HepG2 (cell line): ENCODE measurements around the gene CDYL. TPM values are rescaled to one million over a fixed set of nuclear protein-coding genes. Genes with fewer than 3 reads are reported as not detected.

ENCODE experiments used
- ATAC-seq: fragments of 200-7000 bp; cut with Tn5 transposase; 3 replicates; pipeline ENCODE4 v1.9.1; 2020; ENCODE audit warnings: mild to moderate bottlenecking, moderate library complexity
- BruUV-seq: library from RNA; stranded (reverse); fragments of 400-500 nt; replicated peaks from 2 replicates; lab custom pipeline; 2021; lab: Mats Ljungman, UMichigan
- CTCF ChIA-PET: fragments of 300-600 bp; formaldehyde crosslinking; extraction: SDS; loops from one replicate; lab custom pipeline; 2021; ENCODE audit warnings: low total read pairs, inconsistent platforms, low intra/inter-chr PET ratio; lab: Yijun Ruan, JAX
- POLR2A ChIA-PET: fragments of 350-600 bp; sonication (Branson Sonifier 250); formaldehyde crosslinking; loops from one replicate; lab custom pipeline; 2020; ENCODE audit warnings: antibody characterized with exemption, inconsistent platforms; lab: Yijun Ruan, JAX
- DNase-seq: peaks from one replicate; pipeline ENCODE4 v3.0.0-alpha.2; 2015; ENCODE audit warnings: low spot score
- FAIRE-seq: peaks from 3 replicates; lab custom pipeline; 2011; peaks lifted over from hg19 to GRCh38; lab: Jason Lieb, UNC
- H2AFZ ChIP-seq: one replicate; pipeline ENCODE4 v1.6.1; 2011; ENCODE audit warnings: low read length, inconsistent platforms
- H3K27ac ChIP-seq: fragments of 300-600 bp; 3 replicates; pipeline ENCODE4 v1.8.0; 2011; ENCODE audit warnings: mixed run types, mild to moderate bottlenecking, mixed read lengths, low read length, inconsistent platforms; ENCODE audit not compliant: insufficient read depth; ENCODE audit errors: extremely low read length
- H3K27me3 ChIP-seq, 2 experiments: fragments of 200-600 bp in 1 of 2; 2 replicates in 1 of 2; 3 replicates in 1 of 2; pipeline versions ENCODE4 v1.6.0 to v1.8.0; 2011; ENCODE audit warnings: low read length in 2 of 2, mild to moderate bottlenecking in 2 of 2, moderate library complexity in 2 of 2, inconsistent platforms in 1 of 2; ENCODE audit not compliant: insufficient read depth in 2 of 2, control insufficient read depth in 1 of 2
- H3K36me3 ChIP-seq, 2 experiments: fragments of 200-600 bp in 1 of 2; replicated peaks in 1 of 2; 2 replicates in 1 of 2; 3 replicates in 1 of 2; pipeline versions ENCODE4 v1.5.1 to v1.8.0; 2011; ENCODE audit warnings: low read length in 2 of 2, inconsistent platforms in 1 of 2; ENCODE audit not compliant: insufficient read depth in 2 of 2, control insufficient read depth in 1 of 2
- H3K4me1 ChIP-seq: 2 replicates; pipeline ENCODE4 v1.5.1; 2012; ENCODE audit warnings: low read length, inconsistent platforms; ENCODE audit not compliant: insufficient read depth
- H3K4me2 ChIP-seq: 2 replicates; pipeline ENCODE4 v1.6.0; 2011; ENCODE audit warnings: low read depth, low read length, inconsistent platforms
- H3K4me3 ChIP-seq, 3 experiments: fragments of 200-600 bp in 1 of 3; sonication (generic), shearing (Covaris generic) in 1 of 3; replicated peaks in 1 of 3; 2 replicates each; pipeline ENCODE4 v1.5.1; 2011 to 2016; ENCODE audit warnings: low read length in 3 of 3, inconsistent platforms in 2 of 3, low read depth in 2 of 3, mild to moderate bottlenecking in 2 of 3, control low read depth in 1 of 3, mixed read lengths in 1 of 3; ENCODE audit not compliant: insufficient read depth in 1 of 3
- H3K79me2 ChIP-seq: one replicate; pipeline ENCODE4 v1.6.1; 2011; ENCODE audit warnings: low read length, inconsistent platforms; ENCODE audit not compliant: insufficient read depth
- H3K9ac ChIP-seq: 2 replicates; pipeline ENCODE4 v1.6.0; 2011; ENCODE audit warnings: mild to moderate bottlenecking, low read depth, low read length, inconsistent platforms; ENCODE audit not compliant: insufficient read depth
- H3K9me3 ChIP-seq: 2 replicates; pipeline ENCODE4 v1.5.1; 2012; ENCODE audit warnings: mild to moderate bottlenecking, low read length
- H4K20me1 ChIP-seq: 2 replicates; pipeline ENCODE4 v1.6.0; 2011; ENCODE audit warnings: inconsistent platforms, mild to moderate bottlenecking, low read length, moderate library complexity; ENCODE audit not compliant: insufficient read depth
- CCAR2 ChIP-seq: fragments of 200-400 bp; formaldehyde crosslinking; optimal IDR thresholded peaks from 2 replicates; pipeline ENCODE3; 2018; ENCODE audit warnings: low read depth, mild to moderate bottlenecking, low read length, moderate library complexity
- ETS1 ChIP-seq: sonication (generic); formaldehyde crosslinking; IDR thresholded peaks from 2 replicates; pipeline ENCODE4 v1.4.0; 2020; ENCODE audit warnings: missing genetic modification reagents
- KDM2A ChIP-seq: sonication (generic); formaldehyde crosslinking; IDR thresholded peaks from 2 replicates; pipeline ENCODE4 v1.4.0; 2020; ENCODE audit warnings: low read depth, missing genetic modification reagents, borderline replicate concordance
- KLF12 ChIP-seq: sonication (generic); formaldehyde crosslinking; IDR thresholded peaks from 2 replicates; pipeline ENCODE4 v1.4.0; 2020; ENCODE audit warnings: missing genetic modification reagents, borderline replicate concordance
- MIXL1 ChIP-seq: IDR thresholded peaks from 2 replicates; pipeline ENCODE4 v1.6.1; 2016
- MYC ChIP-seq: sonication (generic); formaldehyde crosslinking; IDR thresholded peaks from 2 replicates; pipeline ENCODE4 v1.9.0; 2021; ENCODE audit warnings: missing genetic modification reagents, borderline replicate concordance
- MZF1 ChIP-seq: sonication (generic); formaldehyde crosslinking; IDR thresholded peaks from 2 replicates; pipeline ENCODE4 v1.8.1; 2023; ENCODE audit warnings: mild to moderate bottlenecking, missing genetic modification reagents, borderline replicate concordance
- SSRP1 ChIP-seq: IDR thresholded peaks from 2 replicates; pipeline ENCODE4 v1.6.1; 2016; ENCODE audit warnings: control low read depth
- ZFP41 ChIP-seq: sonication (generic); formaldehyde crosslinking; IDR thresholded peaks from 2 replicates; pipeline ENCODE4 v1.4.0; 2020; ENCODE audit warnings: mild to moderate bottlenecking, missing genetic modification reagents, borderline replicate concordance
- ZNF17 ChIP-seq: sonication (generic); formaldehyde crosslinking; IDR thresholded peaks from 2 replicates; pipeline ENCODE4 v1.5.0; 2020; ENCODE audit warnings: mild to moderate bottlenecking, missing genetic modification reagents
- ZNF576 ChIP-seq: sonication (generic); formaldehyde crosslinking; IDR thresholded peaks from 2 replicates; pipeline ENCODE4 v1.4.0; 2020; ENCODE audit warnings: mild to moderate bottlenecking, missing genetic modification reagents
- ZNF678 ChIP-seq: sonication (generic); formaldehyde crosslinking; IDR thresholded peaks from 2 replicates; pipeline ENCODE4 v1.4.0; 2020; ENCODE audit warnings: mild to moderate bottlenecking, missing genetic modification reagents
- ZNF790 ChIP-seq: sonication (generic); formaldehyde crosslinking; IDR thresholded peaks from 2 replicates; pipeline ENCODE4 v1.8.0; 2022; ENCODE audit warnings: missing genetic modification reagents, mild to moderate bottlenecking, borderline replicate concordance
- WGBS: methylation state at CpG from one replicate; pipeline ENCODE4 v1.1.6; 2017; ENCODE audit warnings: low lambda C conversion rate; 5-methylcytosine and 5-hydroxymethylcytosine counted together
- in situ Hi-C: cut with HindIII; loops from 2 replicates; pipeline ENCODE4 v1.10.0; 2017; ENCODE audit warnings: low pct_unique_long_range_greater_than_20kb; ENCODE audit not compliant: extremely low pct_ligation_motif_present
- intact Hi-C: fragments of 100-400 bp; cut with micrococcal nuclease; formaldehyde crosslinking; loops from one replicate; pipeline ENCODE4 v1.10.0; 2022; ENCODE audit not compliant: unreplicated experiment
- polyA plus RNA-seq, 8 experiments: library from polyadenylated mRNA; depleted of rRNA in 3 of 8; stranded (reverse) in 7 of 8; unstranded in 1 of 8; fragments of >200 nt; fragmentation: Illumina TruSeq in 4 of 8; extraction: Trizol in 4 of 8; gene quantifications; 2 replicates each; pipeline versions ENCODE4 v1.2.1 to v1.2.3, GENCODE V29; 2011 to 2016; ENCODE audit warnings: low read depth in 4 of 8, missing spikeins in 1 of 8, mixed read lengths in 1 of 8; ENCODE audit not compliant: insufficient read depth in 1 of 8
- total RNA-seq, 5 experiments: library from RNA; depleted of rRNA; stranded (reverse); fragments of >200 nt; fragmentation: Illumina TruSeq; extraction: Trizol; gene quantifications; 2 replicates each; pipeline ENCODE4 v1.2.3, GENCODE V29; 2016; ENCODE audit warnings: low read depth in 1 of 5

CDYL gene
- total and polyA plus RNA-seq, 2 of the 13 experiments (the other 11 are each of a cell fraction or from before 2014, with no cell fraction given), result 22.8 to 105 TPM

DNA sequence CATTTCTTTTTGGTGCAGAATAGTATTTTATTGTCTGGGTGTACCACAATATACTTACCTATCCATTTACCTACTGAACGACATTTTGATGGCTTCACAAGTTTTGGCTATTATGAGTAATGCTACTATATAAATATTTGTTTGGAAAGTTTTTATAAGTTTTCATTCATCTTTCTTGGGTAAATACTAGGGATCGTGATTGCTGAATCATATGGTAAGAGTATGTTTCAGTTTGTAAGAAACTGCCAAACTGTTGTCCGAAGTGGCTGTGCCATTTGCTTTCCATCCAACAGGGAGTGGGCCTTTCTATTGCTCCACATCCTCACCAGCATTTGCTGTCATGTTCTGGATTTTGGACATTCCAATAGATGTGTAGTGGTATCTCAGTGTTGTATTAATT lies 104.2 kb downstream of the CDYL start:
- intact Hi-C loops, result no loop called here
- Histone ChIP-seq H3K9me3 (no peaks in the 10 kb centered on the region), H3K36me3 (no peaks in the 10 kb centered on the region), H3K4me1 (peaks cover 14% of the 10 kb centered on the region), H3K9ac (no peak overlapping the region), H2AFZ (no peak overlapping the region), H3K4me3 (no peak overlapping the region), H3K27me3 (no peaks in the 10 kb centered on the region), H3K4me2 (no peak overlapping the region), H4K20me1 (peaks cover 8% of the 10 kb centered on the region; the same call in 1 of the 2 replicates), H3K79me2 (peaks cover 57% of the 10 kb centered on the region), H3K27ac (no peak overlapping the region)
- no peak for TF ChIP-seq ETS1
- no peak for TF ChIP-seq KLF12
- no peak for TF ChIP-seq MYC (CRISPR knock-in tag)
- no peak for TF ChIP-seq ZNF790 (CRISPR knock-in tag)
- no peak for TF ChIP-seq ZFP41 (CRISPR knock-in tag)
- no peak for TF ChIP-seq CCAR2
- TF ChIP-seq ZNF678 (CRISPR knock-in tag), result no peak
- no peak for TF ChIP-seq ZNF17
- no peak for TF ChIP-seq SSRP1 (CRISPR knock-in tag)
- TF ChIP-seq KDM2A (CRISPR knock-in tag), result no peak
- no peak for TF ChIP-seq MIXL1
- no peak for TF ChIP-seq MZF1 (CRISPR knock-in tag)
- no peak for TF ChIP-seq ZNF576 (CRISPR knock-in tag)
- CTCF ChIA-PET, result no interaction called here
- in situ Hi-C loops, result no loop called here
- POLR2A ChIA-PET, result no interaction called here
- ATAC-seq (no peak), FAIRE-seq (no peak), DNase-seq (no peak)
- no TSS peak for BruUV-seq
- 91% methylated on average over 3 of the region's 3 CpGs for WGBS
